IPS-18a (cell line): ENCODE measurements around the gene POLD1.

Experiments used
- H3K27ac ChIP-seq: one replicate; pipeline ENCODE4 v1.5.1; 2013; ENCODE audit warnings: low read length
- H3K27me3 ChIP-seq: one replicate; pipeline ENCODE4 v1.6.1; 2013; ENCODE audit warnings: mild to moderate bottlenecking, low read length; ENCODE audit not compliant: control insufficient read depth, insufficient read depth
- H3K36me3 ChIP-seq: one replicate; pipeline ENCODE4 v1.6.1; 2013; ENCODE audit warnings: low read depth, low read length; ENCODE audit not compliant: control insufficient read depth
- H3K4me1 ChIP-seq: one replicate; pipeline ENCODE4 v1.6.1; 2013; ENCODE audit warnings: low read depth, low read length; ENCODE audit not compliant: control insufficient read depth
- H3K4me3 ChIP-seq: one replicate; pipeline ENCODE4 v1.5.1; 2013; ENCODE audit warnings: low read length
- H3K9ac ChIP-seq: one replicate; pipeline ENCODE4 v1.6.1; 2013; ENCODE audit warnings: mild to moderate bottlenecking, low read length, moderate library complexity
- H3K9me3 ChIP-seq: one replicate; pipeline ENCODE4 v1.6.1; 2013; ENCODE audit warnings: low read depth, low read length; ENCODE audit not compliant: control insufficient read depth

Gene POLD1

GRCh38 chr19:50357178-50358100 lies 26.7 kb upstream of the POLD1 start:
- no peaks in the 10 kb centered on the region for H3K4me1 ChIP-seq
- no peaks in the 10 kb centered on the region for H3K9me3 ChIP-seq
- H3K27me3 ChIP-seq, result no peaks in the 10 kb centered on the region
- no peaks in the 10 kb centered on the region for H3K36me3 ChIP-seq
- H3K9ac ChIP-seq, result no peak overlapping the region
- H3K27ac ChIP-seq, result no peak overlapping the region
- H3K4me3 ChIP-seq, result no peak overlapping the region

GRCh38 chr19:50358483-50359327 lies 25.4 kb upstream of the POLD1 start:
- H3K36me3 ChIP-seq, result no peaks in the 10 kb centered on the region
- H3K9ac ChIP-seq, result no peak overlapping the region
- H3K27ac ChIP-seq, result no peak overlapping the region
- no peak overlapping the region for H3K4me3 ChIP-seq
- no peaks in the 10 kb centered on the region for H3K27me3 ChIP-seq
- no peaks in the 10 kb centered on the region for H3K9me3 ChIP-seq
- H3K4me1 ChIP-seq, result no peaks in the 10 kb centered on the region

DNA sequence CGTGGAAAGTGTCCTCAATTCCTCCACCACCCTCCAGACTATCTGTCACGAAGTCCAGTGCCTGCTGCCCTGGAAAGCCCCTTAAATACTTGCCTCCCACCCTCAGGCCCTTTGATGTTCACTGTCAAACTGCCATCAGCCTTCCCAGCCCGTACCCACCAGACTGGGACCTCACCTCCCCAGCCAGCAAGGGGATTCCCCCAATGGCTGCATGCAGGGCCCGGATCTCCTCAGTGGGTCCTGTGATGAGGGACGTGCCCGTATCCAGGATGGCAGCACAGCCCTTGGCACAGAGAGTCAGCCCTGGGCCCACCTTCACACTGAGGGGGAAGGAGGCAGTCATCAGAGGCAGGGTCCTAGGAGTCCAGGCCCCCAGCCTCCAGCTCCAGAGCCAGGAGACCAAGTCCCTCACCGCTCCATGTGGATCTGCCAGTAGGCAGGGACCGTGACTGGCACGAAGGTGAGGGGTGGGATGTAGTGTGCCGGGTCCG lies 24.8 kb upstream of the POLD1 start:
- H3K4me1 ChIP-seq, result no peaks in the 10 kb centered on the region
- H3K27ac ChIP-seq, result no peak overlapping the region
- H3K27me3 ChIP-seq, result no peaks in the 10 kb centered on the region

GRCh38 chr19:50361290-50362029 lies 22.7 kb upstream of the POLD1 start:
- Histone ChIP-seq H3K9me3 (no peaks in the 10 kb centered on the region), H3K4me1 (no peaks in the 10 kb centered on the region)

More for the DNA sequence above, 24.8 kb upstream of the POLD1 start:
- Histone ChIP-seq H3K4me3 (no peak overlapping the region), H3K9ac (no peak overlapping the region), H3K36me3 (no peaks in the 10 kb centered on the region), H3K9me3 (no peaks in the 10 kb centered on the region)

GRCh38 chr19:50362030-50362412 lies 22.1 kb upstream of the POLD1 start:
- Histone ChIP-seq H3K9ac (no peak overlapping the region), H3K36me3 (no peaks in the 10 kb centered on the region), H3K27ac (no peak overlapping the region), H3K9me3 (no peaks in the 10 kb centered on the region), H3K4me3 (no peak overlapping the region), H3K27me3 (no peaks in the 10 kb centered on the region), H3K4me1 (no peaks in the 10 kb centered on the region)

More at GRCh38 chr19:50361290-50362029, 22.7 kb upstream of the POLD1 start:
- no peaks in the 10 kb centered on the region for H3K27me3 ChIP-seq
- H3K27ac ChIP-seq, result no peak overlapping the region
- H3K9ac ChIP-seq, result no peak overlapping the region
- no peak overlapping the region for H3K4me3 ChIP-seq
- H3K36me3 ChIP-seq, result no peaks in the 10 kb centered on the region

GRCh38 chr19:50362656-50363424 lies 21.3 kb upstream of the POLD1 start:
- H3K4me3 ChIP-seq, result no peak overlapping the region
- H3K9me3 ChIP-seq, result no peaks in the 10 kb centered on the region
- no peak overlapping the region for H3K27ac ChIP-seq
- H3K4me1 ChIP-seq, result no peaks in the 10 kb centered on the region
- H3K27me3 ChIP-seq, result no peaks in the 10 kb centered on the region
- no peak overlapping the region for H3K9ac ChIP-seq
- H3K36me3 ChIP-seq, result no peaks in the 10 kb centered on the region

DNA sequence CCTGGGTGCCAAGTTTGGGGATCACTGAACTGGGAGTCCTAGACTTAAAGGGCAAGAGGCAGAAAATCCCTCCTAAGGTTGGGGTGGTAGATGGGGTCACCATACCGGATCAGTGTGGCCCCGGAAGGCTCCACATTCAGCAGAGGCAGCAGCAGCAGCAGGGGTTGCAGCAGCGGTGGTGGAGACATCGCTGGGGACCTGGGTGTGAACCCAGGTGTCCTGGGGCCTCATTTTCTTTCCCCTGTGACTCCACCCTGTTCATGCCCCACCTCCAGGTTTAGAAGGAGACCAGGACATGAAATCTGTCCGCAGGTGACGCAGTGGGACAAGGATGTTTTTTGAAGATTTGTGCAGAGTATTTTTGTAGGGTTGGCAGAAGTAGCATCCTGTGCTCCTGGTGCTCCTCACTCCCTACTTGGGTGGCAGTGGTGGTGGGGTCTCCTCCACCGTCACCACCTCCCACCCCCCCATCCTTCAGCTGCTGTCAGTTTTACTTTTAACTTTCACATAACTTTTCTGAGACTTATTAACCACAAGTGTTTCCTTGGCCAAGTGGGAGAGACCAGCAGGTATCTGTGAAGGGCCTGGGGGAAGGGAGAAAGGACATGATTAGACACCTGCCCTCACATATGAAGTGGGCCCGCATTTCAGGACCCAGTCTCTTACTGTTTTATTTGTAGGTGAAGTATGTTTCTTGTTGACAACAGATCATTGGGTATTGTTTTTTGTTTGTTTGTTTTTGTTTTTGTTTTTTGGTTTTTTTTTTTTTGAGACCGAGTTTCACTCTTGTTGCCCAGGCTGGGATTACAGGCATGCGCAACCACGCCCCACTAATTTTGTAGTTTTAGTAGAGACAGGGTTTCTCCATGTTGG lies 18.5 kb upstream of the POLD1 start, which contains the start of gene NAPSA:
NAPSA (minus strand) TSS at position 206 of the 873 bp plus-strand sequence; CDS start at position 188, 18 bp downstream.
- H3K4me3 ChIP-seq, result no peak within 1 kb of the TSS
- H3K27me3 ChIP-seq, result no peaks in the 10 kb centered on the region
- H3K9me3 ChIP-seq, result no peaks in the 10 kb centered on the region
- no peak within 1 kb of the TSS for H3K27ac ChIP-seq
- H3K4me1 ChIP-seq, result peaks cover 2% of the 10 kb centered on the region
- no peaks in the 10 kb centered on the region for H3K36me3 ChIP-seq
- no peak within 1 kb of the TSS for H3K9ac ChIP-seq

GRCh38 chr19:50368649-50369570 lies 15.2 kb upstream of the POLD1 start:
- Histone ChIP-seq H3K4me1 (peaks cover 2% of the 10 kb centered on the region), H3K36me3 (no peaks in the 10 kb centered on the region), H3K4me3 (peak overlapping the region; percentile 75), H3K27me3 (no peaks in the 10 kb centered on the region), H3K9me3 (no peaks in the 10 kb centered on the region), H3K27ac (peak overlapping the region; percentile 63), H3K9ac (peak overlapping the region; percentile 65)

DNA sequence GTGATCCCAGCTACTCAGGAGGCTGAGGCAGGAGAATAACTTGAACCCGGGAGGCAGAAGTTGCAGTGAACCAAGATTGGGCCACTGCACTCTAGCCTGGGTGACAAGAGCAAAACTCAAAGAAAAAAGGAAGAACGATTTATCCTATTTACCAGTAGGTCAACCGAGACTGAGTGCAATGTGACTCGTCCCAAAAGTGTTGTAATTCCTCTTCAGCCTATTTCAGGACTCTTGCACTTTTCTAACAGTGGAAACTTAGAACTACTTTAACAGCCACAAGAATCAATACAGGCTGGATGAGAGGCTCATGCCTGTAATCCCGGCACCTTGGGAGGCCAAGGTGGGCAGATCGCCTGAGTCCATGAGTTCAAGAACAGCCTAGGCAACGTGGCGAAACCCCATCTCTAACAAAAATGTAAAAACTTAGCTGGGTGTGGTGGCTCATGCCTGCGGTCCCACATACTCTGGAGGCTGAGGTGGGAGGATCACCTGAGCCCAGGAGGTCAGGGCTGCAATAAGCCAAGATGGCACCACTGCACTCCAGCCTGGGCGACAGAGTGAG lies 12.2 kb upstream of the POLD1 start:
- H3K9ac ChIP-seq, result no peak overlapping the region
- H3K4me1 ChIP-seq, result peaks cover 2% of the 10 kb centered on the region
- H3K36me3 ChIP-seq, result no peaks in the 10 kb centered on the region
- no peaks in the 10 kb centered on the region for H3K27me3 ChIP-seq
- H3K4me3 ChIP-seq, result no peak overlapping the region
- H3K9me3 ChIP-seq, result no peaks in the 10 kb centered on the region
- no peak overlapping the region for H3K27ac ChIP-seq
